DND-41 (cell line): ENCODE measurements around the gene MYO5A.

ENCODE experiments used
- CTCF ChIP-seq: IDR thresholded peaks from 2 replicates; pipeline ENCODE4 v1.5.1; 2012; ENCODE audit warnings: borderline replicate concordance, low read length, moderate library complexity, mild to moderate bottlenecking; ENCODE audit not compliant: poor library complexity, severe bottlenecking; ENCODE audit errors: extremely low read depth
- EZH2 ChIP-seq: IDR thresholded peaks from 3 replicates; pipeline ENCODE4 v1.6.1; 2012; ENCODE audit warnings: borderline replicate concordance, low read depth, mild to moderate bottlenecking, moderate library complexity, low read length, inconsistent platforms; ENCODE audit not compliant: severe bottlenecking

- TF ChIP-seq CTCF (no peak), EZH2 (no peak)
These were observed 7.0 kb downstream of the MYO5A start for GRCh38 chr15:52521682-52522081.
